GM12875 (cell line): ENCODE data around the gene ATG9A.
A peak's percentile ranks its signal among the peaks of the same experiment; 100 is the strongest.

Experiments
- H3K4me3 ChIP-seq: one replicate; pipeline ENCODE4 v1.5.1; 2011; ENCODE audit warnings: low read depth, low read length, control low read depth
- CTCF ChIP-seq: IDR thresholded peaks from 2 replicates; pipeline ENCODE4 v1.5.1; 2011; ENCODE audit warnings: low read depth, mild to moderate bottlenecking, control low read depth, inconsistent platforms, low read length, moderate library complexity, borderline replicate concordance; ENCODE audit not compliant: insufficient read depth

The ATG9A gene

GRCh38 chr2:219229305-219230058, at the start of gene ATG9A, which contains the start of gene ANKZF1:
Gene ATG9A (minus strand): TSS chr2:219229636. CDS start chr2:219228024, 1,612 bp downstream.
Gene ANKZF1 (plus strand): TSS chr2:219229806. CDS start chr2:219230258, 452 bp downstream.
- no peak for TF ChIP-seq CTCF
- peak within 1 kb of the TSS; percentile 84 for H3K4me3 ChIP-seq

GRCh38 chr2:219278655-219279150, 49.3 kb upstream of the ATG9A start:
- TF ChIP-seq CTCF, result no peak
- no peak overlapping the region for H3K4me3 ChIP-seq

- H3K4me3 ChIP-seq, result peak overlapping the region; percentile 26
Observed at GRCh38 chr2:219277703-219278654, 48.5 kb upstream of the ATG9A start.

GRCh38 chr2:219274361-219274921, 45.0 kb upstream of the ATG9A start:
- no peak for TF ChIP-seq CTCF
- no peak overlapping the region for H3K4me3 ChIP-seq

More at GRCh38 chr2:219277703-219278654, 48.5 kb upstream of the ATG9A start:
- TF ChIP-seq CTCF, result peak; percentile 99

- H3K4me3 ChIP-seq, result no peak overlapping the region
- no peak for TF ChIP-seq CTCF
Observed at GRCh38 chr2:219273937-219274336, 44.5 kb upstream of the ATG9A start.

- TF ChIP-seq CTCF, result no peak
Observed at GRCh38 chr2:219272995-219273394, 43.6 kb upstream of the ATG9A start.

More at GRCh38 chr2:219272995-219273394, 43.6 kb upstream of the ATG9A start:
- no peak overlapping the region for H3K4me3 ChIP-seq
